ENCODE data around the gene COL27A1.

COL27A1 gene

DNA sequence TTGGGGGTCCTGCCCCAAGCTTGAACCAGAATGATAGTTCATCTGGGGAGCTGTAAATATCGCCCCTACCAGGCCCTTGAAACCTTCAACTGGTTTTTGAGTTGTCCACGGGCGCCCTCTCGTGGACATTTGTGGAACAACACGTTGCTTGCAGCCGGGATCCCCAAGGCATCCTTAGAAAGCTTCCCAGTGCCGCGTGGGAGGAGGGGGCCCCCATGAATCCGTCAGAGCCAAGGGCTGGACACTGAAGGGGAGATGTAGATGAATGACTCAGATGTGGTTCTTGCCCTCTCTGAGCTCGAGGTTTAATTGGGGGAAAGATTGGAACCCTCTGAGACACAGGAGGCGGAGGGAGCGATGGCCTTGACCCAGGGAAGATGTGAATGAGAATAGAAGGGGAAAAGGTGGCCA lies 135.7 kb downstream of the COL27A1 start:
- H3K27ac ChIP-seq: no peak overlapping the region
- H4K20me1 ChIP-seq (ENCODE audit: insufficient read depth): no peaks in the 10 kb centered on the region
- H3K4me3 ChIP-seq (IDR thresholded peaks at IDR 0.05; ENCODE audit: insufficient read depth, low read depth, low read length): no peak overlapping the region
- H3K36me3 ChIP-seq (ENCODE audit: insufficient read depth): no peaks in the 10 kb centered on the region
- no peak overlapping the region for H2AFZ ChIP-seq (ENCODE audit: low read depth)
- H3K4me2 ChIP-seq: no peak overlapping the region
- H3K9ac ChIP-seq: no peak overlapping the region
- H3K27me3 ChIP-seq (ENCODE audit: insufficient read depth, low read depth): no peaks in the 10 kb centered on the region
- no peaks in the 10 kb centered on the region for H3K79me2 ChIP-seq (ENCODE audit: insufficient read depth, low read depth)
- H3K4me1 ChIP-seq (ENCODE audit: low read depth, poor library complexity, severe bottlenecking): no peaks in the 10 kb centered on the region
- TF ChIP-seq, protein P1, sequence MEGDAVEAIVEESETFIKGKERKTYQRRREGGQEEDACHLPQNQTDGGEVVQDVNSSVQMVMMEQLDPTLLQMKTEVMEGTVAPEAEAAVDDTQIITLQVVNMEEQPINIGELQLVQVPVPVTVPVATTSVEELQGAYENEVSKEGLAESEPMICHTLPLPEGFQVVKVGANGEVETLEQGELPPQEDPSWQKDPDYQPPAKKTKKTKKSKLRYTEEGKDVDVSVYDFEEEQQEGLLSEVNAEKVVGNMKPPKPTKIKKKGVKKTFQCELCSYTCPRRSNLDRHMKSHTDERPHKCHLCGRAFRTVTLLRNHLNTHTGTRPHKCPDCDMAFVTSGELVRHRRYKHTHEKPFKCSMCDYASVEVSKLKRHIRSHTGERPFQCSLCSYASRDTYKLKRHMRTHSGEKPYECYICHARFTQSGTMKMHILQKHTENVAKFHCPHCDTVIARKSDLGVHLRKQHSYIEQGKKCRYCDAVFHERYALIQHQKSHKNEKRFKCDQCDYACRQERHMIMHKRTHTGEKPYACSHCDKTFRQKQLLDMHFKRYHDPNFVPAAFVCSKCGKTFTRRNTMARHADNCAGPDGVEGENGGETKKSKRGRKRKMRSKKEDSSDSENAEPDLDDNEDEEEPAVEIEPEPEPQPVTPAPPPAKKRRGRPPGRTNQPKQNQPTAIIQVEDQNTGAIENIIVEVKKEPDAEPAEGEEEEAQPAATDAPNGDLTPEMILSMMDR (conservative IDR thresholded peaks at IDR 0.05; ENCODE audit: low read depth, low read length): peak; percentile 97

DNA sequence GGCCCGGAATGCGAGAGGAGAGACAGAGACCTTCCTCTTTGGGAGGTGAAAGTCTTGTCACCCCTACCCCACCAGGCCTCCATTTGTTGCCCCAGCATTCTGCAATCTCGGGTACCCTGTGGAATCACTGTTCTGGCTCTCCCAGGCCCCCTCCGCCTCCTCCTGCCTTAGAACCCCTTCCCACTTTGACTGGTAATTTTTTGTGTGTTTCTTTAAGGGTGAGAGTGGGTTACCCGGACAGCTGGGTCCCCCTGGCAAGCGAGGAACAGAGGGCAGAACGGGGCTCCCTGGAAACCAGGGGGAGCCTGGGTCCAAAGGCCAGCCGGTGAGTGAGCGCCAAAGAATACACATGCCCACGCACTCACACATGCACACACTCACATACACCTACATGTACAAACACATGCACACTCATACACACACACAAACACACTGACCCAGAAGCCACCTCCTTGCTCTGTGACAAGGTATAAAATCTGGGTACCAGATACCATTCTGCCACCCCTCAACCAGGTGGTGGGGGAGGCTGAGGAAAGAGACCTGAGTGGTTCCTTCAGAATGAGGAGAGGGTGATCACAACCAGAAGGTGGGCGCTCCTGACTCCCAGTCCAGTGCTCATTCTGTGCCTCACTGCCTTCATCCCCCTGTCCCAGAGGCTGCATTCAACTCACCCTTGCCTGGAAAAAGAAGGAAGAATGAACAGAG lies 136.7 kb downstream of the COL27A1 start:
- TF ChIP-seq, protein P1 (conservative IDR thresholded peaks at IDR 0.05; ENCODE audit: low read depth, low read length): no peak
- no peak overlapping the region for H3K27ac ChIP-seq
- H3K79me2 ChIP-seq (ENCODE audit: insufficient read depth, low read depth): no peaks in the 10 kb centered on the region
- no peaks in the 10 kb centered on the region for H4K20me1 ChIP-seq (ENCODE audit: insufficient read depth)
- no peaks in the 10 kb centered on the region for H3K27me3 ChIP-seq (ENCODE audit: insufficient read depth, low read depth)
- H3K9ac ChIP-seq: no peak overlapping the region
- no peak overlapping the region for H2AFZ ChIP-seq (ENCODE audit: low read depth)
- H3K36me3 ChIP-seq (ENCODE audit: insufficient read depth): no peaks in the 10 kb centered on the region
- no peak overlapping the region for H3K4me3 ChIP-seq (IDR thresholded peaks at IDR 0.05; ENCODE audit: insufficient read depth, low read depth, low read length)
- no peaks in the 10 kb centered on the region for H3K4me1 ChIP-seq (ENCODE audit: low read depth, poor library complexity, severe bottlenecking)
- no peak overlapping the region for H3K4me2 ChIP-seq

DNA sequence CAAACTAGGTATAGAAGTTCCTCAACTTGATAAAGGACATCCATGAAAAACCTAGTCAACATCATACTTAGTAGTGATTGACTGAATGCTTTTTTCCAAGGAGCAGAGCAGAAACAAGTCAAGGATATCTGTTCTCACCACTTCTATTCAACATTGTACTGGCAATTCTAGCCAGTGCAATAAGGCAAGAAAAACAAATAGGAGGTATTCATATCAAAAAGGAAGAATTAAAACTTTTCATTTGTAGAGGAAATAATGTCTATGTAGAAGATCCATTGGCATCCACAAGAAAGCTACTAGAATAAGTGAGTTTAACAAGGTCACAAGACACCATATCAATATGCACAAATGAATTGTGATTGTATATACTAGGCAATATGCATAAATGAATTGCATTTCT lies 139.3 kb downstream of the COL27A1 start:
- no peak overlapping the region for H3K27ac ChIP-seq
- no peaks in the 10 kb centered on the region for H4K20me1 ChIP-seq (ENCODE audit: insufficient read depth)
- H3K27me3 ChIP-seq (ENCODE audit: insufficient read depth, low read depth): no peaks in the 10 kb centered on the region
- no peak overlapping the region for H3K4me3 ChIP-seq (IDR thresholded peaks at IDR 0.05; ENCODE audit: insufficient read depth, low read depth, low read length)
- H3K9ac ChIP-seq: no peak overlapping the region
- TF ChIP-seq, protein P1 (conservative IDR thresholded peaks at IDR 0.05; ENCODE audit: low read depth, low read length): no peak
- H3K36me3 ChIP-seq (ENCODE audit: insufficient read depth): no peaks in the 10 kb centered on the region
- no peak overlapping the region for H3K4me2 ChIP-seq
- H2AFZ ChIP-seq (ENCODE audit: low read depth): no peak overlapping the region
- no peaks in the 10 kb centered on the region for H3K79me2 ChIP-seq (ENCODE audit: insufficient read depth, low read depth)
- H3K4me1 ChIP-seq (ENCODE audit: low read depth, poor library complexity, severe bottlenecking): no peaks in the 10 kb centered on the region

DNA sequence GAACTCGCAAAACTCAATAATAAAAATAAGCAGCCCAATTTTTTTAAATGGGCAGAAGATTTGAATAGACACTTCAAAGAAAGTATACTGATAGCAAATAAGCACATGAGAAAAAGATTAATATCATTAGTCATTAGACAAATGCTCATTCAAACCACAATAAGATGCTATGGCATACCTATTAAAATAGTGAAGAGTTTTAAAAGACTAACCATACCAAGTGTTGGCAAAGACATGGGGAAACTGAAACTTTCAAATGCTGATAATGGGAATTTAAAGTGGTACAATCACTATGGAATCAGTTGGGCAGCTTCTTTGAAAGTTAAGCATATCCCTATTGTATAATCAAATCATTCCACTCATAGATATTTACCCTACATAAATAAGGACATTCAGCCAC lies 141.0 kb downstream of the COL27A1 start:
- TF ChIP-seq, protein P1 (conservative IDR thresholded peaks at IDR 0.05; ENCODE audit: low read depth, low read length): no peak
- Histone ChIP-seq H3K79me2 (ENCODE audit: insufficient read depth, low read depth) (no peaks in the 10 kb centered on the region), H4K20me1 (ENCODE audit: insufficient read depth) (no peaks in the 10 kb centered on the region), H2AFZ (ENCODE audit: low read depth) (no peak overlapping the region), H3K27ac (no peak overlapping the region), H3K27me3 (ENCODE audit: insufficient read depth, low read depth) (no peaks in the 10 kb centered on the region), H3K4me3 (IDR thresholded peaks at IDR 0.05; ENCODE audit: insufficient read depth, low read depth, low read length) (no peak overlapping the region), H3K36me3 (ENCODE audit: insufficient read depth) (no peaks in the 10 kb centered on the region), H3K9ac (no peak overlapping the region), H3K4me2 (no peak overlapping the region), H3K4me1 (ENCODE audit: low read depth, poor library complexity, severe bottlenecking) (no peaks in the 10 kb centered on the region)

Measured in KMS-11 (cell line).